GM12865 (cell line): ENCODE data around the gene RPUSD1.
"Not testable (repeated sequence)": the region's sequence is repeated elsewhere in the genome, so short reads cannot be mapped to it uniquely, and the experiment has no call there.

ENCODE experiments used
- DNase-seq: peaks from one replicate; pipeline ENCODE4 v3.0.0; 2010; ENCODE audit warnings: low read depth
- H3K4me3 ChIP-seq: 2 replicates; pipeline ENCODE4 v1.5.1; 2011; ENCODE audit warnings: mild to moderate bottlenecking, low read depth, low read length, control low read depth
- TF ChIP-seq, protein P1 (sequence below): IDR thresholded peaks from 2 replicates; pipeline ENCODE4 v1.5.1; 2011; ENCODE audit warnings: low read length, control low read depth, low read depth, inconsistent platforms; ENCODE audit not compliant: insufficient read depth; ENCODE audit errors: missing control alignments

The RPUSD1 gene

DNA sequence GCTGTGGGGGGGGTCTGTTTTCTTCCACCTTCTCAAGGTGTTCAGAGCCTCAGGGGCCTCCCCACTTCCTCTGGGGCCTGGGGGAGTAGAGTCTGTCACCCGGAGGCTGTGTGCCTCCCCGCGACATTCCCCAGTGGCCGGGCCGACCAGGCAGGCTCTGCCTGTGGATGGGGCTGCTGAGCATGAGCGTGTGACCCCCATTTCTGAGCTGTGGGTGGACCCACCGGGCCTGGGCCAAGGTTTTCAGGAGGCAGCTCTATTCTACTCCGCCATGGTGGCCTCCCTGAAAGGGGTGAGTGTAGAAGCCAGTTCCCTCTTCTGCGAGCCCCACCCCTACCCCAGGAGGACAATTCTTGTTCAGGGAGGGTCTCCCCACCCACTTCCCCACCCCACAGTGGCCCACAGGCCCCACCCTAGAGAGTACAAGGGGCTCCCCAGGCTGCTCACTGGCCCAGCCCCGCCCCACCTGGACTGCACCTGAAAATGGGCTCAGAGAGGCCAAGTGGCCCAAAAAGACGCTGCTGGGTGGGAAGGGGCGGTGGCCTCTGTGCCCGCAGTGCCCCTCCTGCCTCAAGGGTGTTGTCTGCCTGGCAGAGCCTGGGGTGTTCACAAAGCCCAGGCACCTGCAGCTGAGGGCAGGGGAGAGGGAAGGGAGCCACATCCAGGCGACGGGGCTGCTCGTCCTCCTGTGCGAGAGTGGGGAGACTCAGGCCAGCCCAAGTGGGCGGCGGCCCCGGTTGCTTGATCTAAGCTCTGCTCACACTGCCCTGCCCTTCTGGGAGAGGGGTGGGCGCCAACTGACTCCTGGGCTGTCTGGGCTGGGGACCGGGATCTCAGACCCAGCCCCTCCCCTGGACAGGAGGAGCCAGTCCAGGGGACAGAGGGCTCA lies 26.3 kb downstream of the RPUSD1 start:
- no peak overlapping the region for H3K4me3 ChIP-seq
- TF ChIP-seq, protein P1, sequence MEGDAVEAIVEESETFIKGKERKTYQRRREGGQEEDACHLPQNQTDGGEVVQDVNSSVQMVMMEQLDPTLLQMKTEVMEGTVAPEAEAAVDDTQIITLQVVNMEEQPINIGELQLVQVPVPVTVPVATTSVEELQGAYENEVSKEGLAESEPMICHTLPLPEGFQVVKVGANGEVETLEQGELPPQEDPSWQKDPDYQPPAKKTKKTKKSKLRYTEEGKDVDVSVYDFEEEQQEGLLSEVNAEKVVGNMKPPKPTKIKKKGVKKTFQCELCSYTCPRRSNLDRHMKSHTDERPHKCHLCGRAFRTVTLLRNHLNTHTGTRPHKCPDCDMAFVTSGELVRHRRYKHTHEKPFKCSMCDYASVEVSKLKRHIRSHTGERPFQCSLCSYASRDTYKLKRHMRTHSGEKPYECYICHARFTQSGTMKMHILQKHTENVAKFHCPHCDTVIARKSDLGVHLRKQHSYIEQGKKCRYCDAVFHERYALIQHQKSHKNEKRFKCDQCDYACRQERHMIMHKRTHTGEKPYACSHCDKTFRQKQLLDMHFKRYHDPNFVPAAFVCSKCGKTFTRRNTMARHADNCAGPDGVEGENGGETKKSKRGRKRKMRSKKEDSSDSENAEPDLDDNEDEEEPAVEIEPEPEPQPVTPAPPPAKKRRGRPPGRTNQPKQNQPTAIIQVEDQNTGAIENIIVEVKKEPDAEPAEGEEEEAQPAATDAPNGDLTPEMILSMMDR, result no peak
- no peak for DNase-seq

GRCh38 chr16:760545-761343 lies 27.4 kb downstream of the RPUSD1 start, which contains the start of gene MSLN:
MSLN (plus strand) TSS chr16:760734; CDS start chr16:762681, 1,947 bp downstream.
- H3K4me3 ChIP-seq, result no peak within 1 kb of the TSS
- DNase-seq, result no peak
- TF ChIP-seq, protein P1, result no peak

DNA sequence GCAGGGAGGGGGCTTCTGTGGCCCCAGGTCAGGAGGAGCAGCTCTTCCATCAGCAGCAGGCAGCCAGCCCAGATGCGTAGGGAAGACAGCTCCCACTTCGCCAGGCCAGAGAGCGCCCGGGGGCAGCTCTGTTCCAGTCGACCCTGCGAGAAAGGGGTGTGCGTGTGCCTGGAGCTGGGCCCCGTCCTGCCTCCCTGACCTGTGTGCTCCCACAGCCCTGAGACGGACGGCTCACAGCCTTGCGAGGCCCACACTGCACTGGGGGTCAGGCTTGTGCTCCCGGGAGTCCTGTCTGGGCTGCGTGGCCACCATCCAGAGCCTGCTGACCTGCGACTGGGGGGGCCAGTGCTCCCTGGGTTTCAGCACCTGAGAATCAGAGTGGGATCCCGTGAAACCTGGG lies 28.1 kb downstream of the RPUSD1 start:
- no peak for DNase-seq

GRCh38 chr16:759110-759910 lies 28.9 kb downstream of the RPUSD1 start:
- DNase-seq, result no peak

More for the DNA sequence above, 28.1 kb downstream of the RPUSD1 start:
- TF ChIP-seq, protein P1, result no peak
- no peak overlapping the region for H3K4me3 ChIP-seq

GRCh38 chr16:756428-756827 lies 31.8 kb downstream of the RPUSD1 start:
- H3K4me3 ChIP-seq, result no peak overlapping the region
- TF ChIP-seq, protein P1, result no peak
- no peak for DNase-seq

More at GRCh38 chr16:759110-759910, 28.9 kb downstream of the RPUSD1 start:
- TF ChIP-seq, protein P1, result no peak
- no peak overlapping the region for H3K4me3 ChIP-seq

DNA sequence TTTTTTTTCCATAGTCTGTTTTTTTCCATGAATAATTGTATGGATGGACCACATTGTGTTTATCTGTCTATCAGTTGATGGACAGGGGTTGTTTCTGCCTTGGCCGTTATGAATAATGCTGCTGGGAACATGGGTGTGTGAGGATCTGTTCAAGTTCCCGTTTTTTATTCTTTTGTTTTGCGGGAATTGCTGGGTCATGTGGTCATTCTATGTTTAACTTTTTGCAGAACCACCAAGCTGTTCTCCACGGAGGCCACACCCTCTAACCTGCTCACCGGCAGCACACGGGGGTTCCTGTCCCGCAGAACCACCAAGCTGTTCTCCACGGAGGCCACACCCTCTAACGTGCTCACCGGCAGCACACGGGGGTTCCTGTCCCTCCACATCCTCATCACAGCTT lies 33.5 kb downstream of the RPUSD1 start:
- no peak overlapping the region for H3K4me3 ChIP-seq
- no peak for DNase-seq
- TF ChIP-seq, protein P1, result no peak

GRCh38 chr16:754121-754607 lies 34.0 kb downstream of the RPUSD1 start:
- DNase-seq, H3K4me3 ChIP-seq: not testable (repeated sequence)
